HCT116 (cell line): ENCODE results near the gene TNIK. TPM values are rescaled to one million over a fixed set of nuclear protein-coding genes. Genes with fewer than 3 reads are reported as not detected.

Experiments
- ATAC-seq: fragments of 200-7000 bp; cut with Tn5 transposase; 2 replicates; pipeline ENCODE4 v1.9.1; 2020; ENCODE audit warnings: mild to moderate bottlenecking, moderate library complexity
- BruUV-seq: library from RNA; stranded (reverse); fragments of 400-500 nt; replicated peaks from 2 replicates; lab custom pipeline; 2021; lab: Mats Ljungman, UMichigan
- CTCF ChIA-PET: fragments of 300-600 bp; sonication (Branson Sonifier 250); formaldehyde crosslinking; loops from one replicate; lab custom pipeline; 2021; ENCODE audit warnings: antibody characterized with exemption; lab: Charles Lee
- POLR2A ChIA-PET: fragments of 300-600, 350-600 bp; sonication (Branson Sonifier 250); formaldehyde crosslinking; loops from one replicate; lab custom pipeline; 2021; ENCODE audit warnings: antibody characterized with exemption; lab: Charles Lee
- RAD21 ChIA-PET, 2 experiments: fragments of 300-600 bp; sonication (Branson Sonifier 250); formaldehyde crosslinking; loops; one replicate each; lab custom pipeline; 2023; ENCODE audit warnings: low total read pairs in 2 of 2; ENCODE audit not compliant: uncharacterized antibody in 2 of 2, unreplicated experiment in 2 of 2, low non-redundant PET in 1 of 2; lab: Charles Lee
- DNase-seq: peaks from one replicate; pipeline ENCODE4 v3.0.0-alpha.2; 2010; ENCODE audit warnings: low read depth, low spot score
- H2AFZ ChIP-seq: fragments of 200-600 bp; shearing (Covaris generic), sonication (generic); 2 replicates; pipeline ENCODE4 v1.6.1; 2017; ENCODE audit warnings: low read depth, mixed run types, mixed read lengths, antibody characterized with exemption, low read length; ENCODE audit not compliant: poor library complexity, severe bottlenecking
- H3K27ac ChIP-seq: 2 replicates; pipeline ENCODE4 v1.5.1; 2012; ENCODE audit warnings: low read depth, low read length
- H3K27me3 ChIP-seq: fragments of 200-600 bp; sonication (generic); 2 replicates; pipeline ENCODE4 v1.6.1; 2016; ENCODE audit warnings: mixed run types, low read length, mixed read lengths; ENCODE audit not compliant: insufficient read depth
- H3K36me3 ChIP-seq, 2 experiments: fragments of 200-500 bp in 1 of 2; fragments of 200-600 bp in 1 of 2; sonication (Bioruptor generic) in 1 of 2; sonication (generic) in 1 of 2; 2 replicates each; pipeline versions ENCODE4 v1.5.1 to v1.6.1; 2014 to 2016; ENCODE audit warnings: low read length in 2 of 2, inconsistent platforms in 1 of 2, mixed read lengths in 1 of 2, mixed run types in 1 of 2; ENCODE audit not compliant: insufficient read depth in 2 of 2, control insufficient read depth in 1 of 2
- H3K4me1 ChIP-seq, 2 experiments: fragments of 200-600 bp in 1 of 2; sonication (generic) in 1 of 2; 2 replicates each; pipeline versions ENCODE4 v1.5.1 to v1.6.1; 2012 to 2017; ENCODE audit warnings: low read length in 2 of 2, inconsistent platforms in 1 of 2, mild to moderate bottlenecking in 1 of 2, mixed read lengths in 1 of 2, mixed run types in 1 of 2, moderate library complexity in 1 of 2; ENCODE audit not compliant: insufficient read depth in 2 of 2, control insufficient read depth in 1 of 2
- H3K4me2 ChIP-seq: fragments of 200-600 bp; sonication (generic); 2 replicates; pipeline ENCODE4 v1.6.1; 2017; ENCODE audit warnings: mixed run types, low read length, mixed read lengths
- H3K4me3 ChIP-seq, 2 experiments: fragments of 200-600 bp in 1 of 2; sonication (generic) in 1 of 2; replicated peaks in 1 of 2; 2 replicates each; pipeline ENCODE4 v1.5.1; 2011 to 2016; ENCODE audit warnings: low read length in 2 of 2, control low read depth in 1 of 2, low read depth in 1 of 2, mild to moderate bottlenecking in 1 of 2, mixed read lengths in 1 of 2, mixed run types in 1 of 2
- H3K79me2 ChIP-seq: fragments of 200-600 bp; sonication (generic); 2 replicates; pipeline ENCODE4 v1.6.1; 2017; ENCODE audit warnings: mild to moderate bottlenecking, mixed run types, low read length, moderate library complexity, mixed read lengths; ENCODE audit not compliant: insufficient read depth
- H3K9ac ChIP-seq: fragments of 200-600 bp; sonication (generic); 2 replicates; pipeline ENCODE4 v1.6.1; 2016; ENCODE audit warnings: low read length, mixed read lengths
- H3K9me2 ChIP-seq: fragments of 200-600 bp; sonication (generic), shearing (Covaris generic); 2 replicates; pipeline ENCODE4 v1.6.1; 2017; ENCODE audit warnings: mixed run types, mild to moderate bottlenecking, moderate library complexity; ENCODE audit not compliant: insufficient read depth
- H3K9me3 ChIP-seq, 2 experiments: fragments of 200-500 bp in 1 of 2; fragments of 200-600 bp in 1 of 2; sonication (Bioruptor generic) in 1 of 2; sonication (generic) in 1 of 2; 2 replicates each; pipeline ENCODE4 v1.6.1; 2014 to 2017; ENCODE audit warnings: low read length in 2 of 2, mixed read lengths in 2 of 2, inconsistent platforms in 1 of 2, low read depth in 1 of 2, mild to moderate bottlenecking in 1 of 2, mixed run types in 1 of 2, moderate library complexity in 1 of 2; ENCODE audit not compliant: control insufficient read depth in 1 of 2, insufficient read depth in 1 of 2
- H4K20me1 ChIP-seq: fragments of 200-600 bp; sonication (generic), shearing (Covaris generic); 2 replicates; pipeline ENCODE4 v1.6.1; 2017; ENCODE audit warnings: mixed run types, mild to moderate bottlenecking, moderate library complexity; ENCODE audit not compliant: insufficient read depth
- ELF1 ChIP-seq: IDR thresholded peaks from 2 replicates; pipeline ENCODE4 v1.6.1; 2012; ENCODE audit warnings: low read depth, borderline replicate concordance
- EZH2phosphoT487 ChIP-seq: fragments of 200-600 bp; IDR thresholded peaks from 2 replicates; pipeline ENCODE4 v1.6.1; 2018; ENCODE audit warnings: antibody characterized with exemption, borderline replicate concordance
- FOSL1 ChIP-seq: IDR thresholded peaks from 2 replicates; pipeline ENCODE4 v1.6.1; 2012; ENCODE audit warnings: low read depth
- MAX ChIP-seq: IDR thresholded peaks from 2 replicates; pipeline ENCODE4 v1.6.1; 2012
- RAD21 ChIP-seq: IDR thresholded peaks from 2 replicates; pipeline ENCODE4 v1.6.1; 2012; ENCODE audit warnings: low read depth, mild to moderate bottlenecking
- SIN3A ChIP-seq: IDR thresholded peaks from 2 replicates; pipeline ENCODE4 v1.6.1; 2012; ENCODE audit warnings: low read depth
- SRF ChIP-seq: IDR thresholded peaks from 2 replicates; pipeline ENCODE4 v1.6.1; 2012; ENCODE audit warnings: low read depth
- TCF7L2 ChIP-seq: IDR thresholded peaks from 2 replicates; pipeline ENCODE4 v1.7.0; 2011; ENCODE audit warnings: borderline replicate concordance, inconsistent platforms; ENCODE audit not compliant: insufficient read depth, insufficient read length; ENCODE audit errors: extremely low read depth
- YY1 ChIP-seq: IDR thresholded peaks from 2 replicates; pipeline ENCODE4 v1.6.1; 2011; ENCODE audit warnings: low read length, low read depth, moderate library complexity, mild to moderate bottlenecking; ENCODE audit not compliant: insufficient replicate concordance; ENCODE audit errors: extremely low read depth
- ZBTB33 ChIP-seq: IDR thresholded peaks from 2 replicates; pipeline ENCODE4 v1.6.1; 2011; ENCODE audit warnings: mild to moderate bottlenecking, low read length, moderate library complexity; ENCODE audit not compliant: insufficient replicate concordance; ENCODE audit errors: extremely low read depth
- ZNF274 ChIP-seq: fragments of 200-500 bp; sonication (Bioruptor generic); IDR thresholded peaks from 2 replicates; pipeline ENCODE4 v1.6.1; 2014; ENCODE audit warnings: mild to moderate bottlenecking, low read depth, low read length, inconsistent platforms
- intact Hi-C: fragments of 100-400 bp; cut with micrococcal nuclease; formaldehyde crosslinking; loops from 2 replicates; pipeline ENCODE4 v1.10.0; 2022
- total RNA-seq: library from RNA; stranded (reverse); gene quantifications from one replicate; pipeline ENCODE4 v1.2.1, GENCODE V29; 2021; ENCODE audit not compliant: unreplicated experiment
- TF ChIP-seq, protein P1 (sequence below), 3 experiments: fragments of 200-600 bp in 1 of 3; sonication (generic) in 1 of 3; IDR thresholded peaks in 2 of 3; conservative IDR thresholded peaks in 1 of 3; 2 replicates each; pipeline ENCODE4 v1.5.1; 2012 to 2017; ENCODE audit warnings: low read depth in 2 of 3, low read length in 2 of 3, antibody characterized with exemption in 1 of 3, borderline replicate concordance in 1 of 3, control low read depth in 1 of 3, mild to moderate bottlenecking in 1 of 3, mixed read lengths in 1 of 3, mixed run types in 1 of 3, moderate library complexity in 1 of 3; ENCODE audit not compliant: insufficient read depth in 1 of 3

The TNIK gene
- total RNA-seq, 1 experiment from 2014 or later, result 24.1 TPM

DNA sequence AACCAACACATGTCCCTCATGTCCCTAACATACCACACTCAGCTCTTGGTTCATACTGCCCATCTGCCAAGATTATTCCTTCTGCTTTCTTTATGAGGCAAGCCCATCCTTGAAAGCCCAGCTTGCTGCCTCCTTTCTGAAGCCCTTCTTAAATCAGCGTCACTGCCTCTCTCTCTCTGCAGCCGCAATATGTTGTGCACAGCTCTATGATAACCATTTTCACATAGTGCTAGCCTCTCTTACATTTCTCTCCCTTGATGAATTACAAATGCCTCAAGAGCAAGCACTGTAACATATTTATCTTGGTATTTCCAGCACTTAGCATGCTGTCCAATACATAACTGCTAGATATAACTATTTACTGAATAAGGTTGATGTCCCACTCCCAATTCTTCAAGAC lies 86.5 kb downstream of the TNIK start:
- no peaks in the 10 kb centered on the region for H3K9me2 ChIP-seq
- H3K4me1 ChIP-seq, result peaks cover 4 to 33% of the 10 kb centered on the region in 2 experiments
- no TSS peak for BruUV-seq
- ChIA-PET RAD21 (no interaction called here), POLR2A (no interaction called here), CTCF (no interaction called here)
- DNase-seq (no peak), ATAC-seq (no peak)
- no peak overlapping the region for H3K9ac ChIP-seq
- TF ChIP-seq, protein P1, sequence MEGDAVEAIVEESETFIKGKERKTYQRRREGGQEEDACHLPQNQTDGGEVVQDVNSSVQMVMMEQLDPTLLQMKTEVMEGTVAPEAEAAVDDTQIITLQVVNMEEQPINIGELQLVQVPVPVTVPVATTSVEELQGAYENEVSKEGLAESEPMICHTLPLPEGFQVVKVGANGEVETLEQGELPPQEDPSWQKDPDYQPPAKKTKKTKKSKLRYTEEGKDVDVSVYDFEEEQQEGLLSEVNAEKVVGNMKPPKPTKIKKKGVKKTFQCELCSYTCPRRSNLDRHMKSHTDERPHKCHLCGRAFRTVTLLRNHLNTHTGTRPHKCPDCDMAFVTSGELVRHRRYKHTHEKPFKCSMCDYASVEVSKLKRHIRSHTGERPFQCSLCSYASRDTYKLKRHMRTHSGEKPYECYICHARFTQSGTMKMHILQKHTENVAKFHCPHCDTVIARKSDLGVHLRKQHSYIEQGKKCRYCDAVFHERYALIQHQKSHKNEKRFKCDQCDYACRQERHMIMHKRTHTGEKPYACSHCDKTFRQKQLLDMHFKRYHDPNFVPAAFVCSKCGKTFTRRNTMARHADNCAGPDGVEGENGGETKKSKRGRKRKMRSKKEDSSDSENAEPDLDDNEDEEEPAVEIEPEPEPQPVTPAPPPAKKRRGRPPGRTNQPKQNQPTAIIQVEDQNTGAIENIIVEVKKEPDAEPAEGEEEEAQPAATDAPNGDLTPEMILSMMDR (IDR thresholded peaks at IDR 0.05 in 2 of 3, conservative IDR thresholded peaks at IDR 0.05 in 1 of 3; ENCODE audit: borderline replicate concordance in 1 of 3, insufficient read depth in 1 of 3, low read depth in 2 of 3, low read length in 2 of 3), result no peak
- no peak for TF ChIP-seq EZH2phosphoT487
- H3K4me2 ChIP-seq, result no peak overlapping the region
- no peak overlapping the region for H2AFZ ChIP-seq
- no peaks in the 10 kb centered on the region for H3K27me3 ChIP-seq
- H4K20me1 ChIP-seq, result no peaks in the 10 kb centered on the region
- no peaks in the 10 kb centered on the region for H3K79me2 ChIP-seq
- intact Hi-C loops, result no loop called here
- H3K36me3 ChIP-seq, result no peaks in the 10 kb centered on the region
- H3K27ac ChIP-seq, result no peak overlapping the region; the same call in 1 of the 2 replicates
- H3K4me3 ChIP-seq, result no peak overlapping the region
- H3K9me3 ChIP-seq, result no peaks in the 10 kb centered on the region

DNA sequence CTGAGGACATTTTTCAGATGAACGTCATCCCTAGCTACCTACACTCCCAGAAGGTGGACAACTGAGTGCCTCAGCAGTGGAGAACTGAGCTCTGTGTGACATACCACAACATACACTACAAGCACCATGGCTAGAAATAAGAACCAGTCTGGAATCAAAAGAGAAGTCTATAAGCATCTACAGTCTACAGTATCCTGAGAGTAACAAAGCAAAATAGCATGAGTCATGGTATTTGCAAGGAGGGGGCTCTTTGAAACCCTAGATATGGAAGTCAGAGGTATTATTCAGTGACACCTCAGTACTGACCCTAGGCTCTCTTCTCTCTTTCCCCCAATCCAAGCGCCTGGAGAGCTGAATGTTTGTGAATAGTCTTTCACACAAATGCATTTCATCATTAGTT lies 87.5 kb downstream of the TNIK start:
- no peaks in the 10 kb centered on the region for H3K9me3 ChIP-seq
- CTCF ChIA-PET, result interaction anchor here (1.8 kb wide), 1 partner anchor 10 kb away, joined by 5 read pairs; no protein-coding TSS in a partner anchor
- intact Hi-C loops, result no loop called here
- no peaks in the 10 kb centered on the region for H3K9me2 ChIP-seq
- POLR2A ChIA-PET, result no interaction called here
- no peaks in the 10 kb centered on the region for H4K20me1 ChIP-seq
- TF ChIP-seq ZBTB33, result no peak
- no peak for TF ChIP-seq FOSL1
- no peak for TF ChIP-seq SIN3A
- TF ChIP-seq YY1, result no peak
- no peak for TF ChIP-seq ZNF274
- no peak for TF ChIP-seq ELF1
- TF ChIP-seq TCF7L2, result no peak
- no peak for TF ChIP-seq RAD21
- no peak for TF ChIP-seq MAX
- no peak for TF ChIP-seq SRF
- TF ChIP-seq, all 23 proteins: peak for 0
- Histone ChIP-seq H3K9ac (no peak overlapping the region), H2AFZ (no peak overlapping the region), H3K4me3 (no peak overlapping the region), H3K79me2 (no peaks in the 10 kb centered on the region), H3K4me1 (peaks cover 4 to 33% of the 10 kb centered on the region in 2 experiments), H3K27me3 (no peaks in the 10 kb centered on the region), H3K4me2 (no peak overlapping the region), H3K27ac (no peak overlapping the region), H3K36me3 (no peaks in the 10 kb centered on the region)
- RAD21 ChIA-PET, result no interaction called here
- DNase-seq, result no peak
- BruUV-seq, result no TSS peak
- ATAC-seq, result peak; percentile 42
